ENCODE results near the gene KLHL29.
A peak's percentile ranks its signal among the peaks of the same experiment; 100 is the strongest.

KLHL29 gene

DNA sequence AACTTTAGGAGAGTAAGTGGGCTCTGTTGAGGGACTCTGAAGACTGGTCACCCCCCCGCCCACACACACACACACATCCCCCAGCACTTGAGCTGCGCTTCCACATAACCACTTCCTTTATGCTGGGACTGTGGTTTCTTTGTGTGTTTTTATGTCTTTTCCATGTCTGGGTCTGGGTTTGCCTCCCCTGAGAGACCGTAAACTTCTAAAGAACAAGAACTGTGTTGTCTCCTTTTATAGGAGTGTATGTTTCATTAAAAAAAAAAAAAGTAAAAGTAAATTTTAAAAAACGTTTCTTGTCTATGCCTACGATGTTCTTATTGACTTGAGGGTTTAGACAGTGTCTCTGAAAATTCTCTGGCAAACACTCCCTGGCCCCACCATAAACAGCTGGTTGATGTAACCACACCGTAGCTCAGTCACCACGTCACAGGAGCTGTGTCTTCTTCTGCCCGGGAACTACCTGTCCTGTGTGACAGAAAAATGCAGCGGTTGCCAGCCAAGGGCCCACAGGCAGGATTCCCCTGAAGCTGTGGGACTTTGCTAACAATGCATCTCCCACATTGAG, 68.0 kb downstream of the KLHL29 start:
- DNase-seq, result no peak

DNA sequence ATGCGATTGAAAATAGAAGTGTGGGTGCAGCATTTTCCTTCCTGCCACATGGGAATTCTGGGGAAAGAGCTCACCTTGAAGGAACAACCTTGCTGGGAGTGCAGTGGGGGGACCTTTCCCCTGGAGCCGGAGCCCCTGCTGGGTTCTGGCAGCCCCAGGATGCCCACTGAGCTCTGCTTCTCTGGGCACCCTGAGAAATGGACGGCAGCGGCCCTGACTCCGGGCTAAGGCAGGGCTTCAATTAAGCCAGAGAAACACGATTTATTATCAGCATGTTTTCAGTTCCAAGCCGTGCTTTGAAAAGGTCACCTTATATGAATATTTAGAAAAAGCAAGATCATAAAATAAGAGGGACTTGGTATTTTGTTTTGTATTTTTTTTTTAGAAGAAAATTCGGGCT, 68.5 kb downstream of the KLHL29 start:
- no peak for DNase-seq

DNA sequence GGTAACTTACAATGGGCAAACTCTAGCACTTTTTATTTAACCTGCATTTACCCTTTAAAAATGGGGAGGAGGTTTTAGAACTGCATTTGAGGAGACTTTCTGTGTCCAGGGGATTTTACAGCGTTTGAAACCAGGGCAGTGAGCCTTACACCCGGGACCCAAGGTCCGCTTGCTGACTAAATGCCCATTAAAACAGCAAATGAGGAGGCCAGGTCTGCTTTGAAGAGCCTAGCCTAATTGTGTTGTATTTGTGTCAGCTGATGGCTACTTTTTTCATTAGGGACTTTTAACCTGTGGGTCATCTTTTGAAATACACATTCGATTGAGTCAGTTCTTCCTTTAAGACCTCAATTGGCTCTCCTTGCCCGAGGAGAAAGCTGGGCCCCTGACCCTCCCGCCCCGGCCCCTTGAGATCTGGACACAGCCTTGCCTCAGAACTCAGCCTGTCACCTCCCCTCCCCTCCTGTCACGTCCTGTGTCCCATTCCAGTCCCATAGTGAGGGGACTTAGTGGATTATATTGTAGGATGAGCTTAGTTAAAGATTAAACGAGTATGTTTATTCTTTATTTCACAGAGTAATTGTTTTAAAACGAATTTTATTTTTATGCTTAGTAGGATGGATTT, 69.0 kb downstream of the KLHL29 start:
- no peak for DNase-seq

DNA sequence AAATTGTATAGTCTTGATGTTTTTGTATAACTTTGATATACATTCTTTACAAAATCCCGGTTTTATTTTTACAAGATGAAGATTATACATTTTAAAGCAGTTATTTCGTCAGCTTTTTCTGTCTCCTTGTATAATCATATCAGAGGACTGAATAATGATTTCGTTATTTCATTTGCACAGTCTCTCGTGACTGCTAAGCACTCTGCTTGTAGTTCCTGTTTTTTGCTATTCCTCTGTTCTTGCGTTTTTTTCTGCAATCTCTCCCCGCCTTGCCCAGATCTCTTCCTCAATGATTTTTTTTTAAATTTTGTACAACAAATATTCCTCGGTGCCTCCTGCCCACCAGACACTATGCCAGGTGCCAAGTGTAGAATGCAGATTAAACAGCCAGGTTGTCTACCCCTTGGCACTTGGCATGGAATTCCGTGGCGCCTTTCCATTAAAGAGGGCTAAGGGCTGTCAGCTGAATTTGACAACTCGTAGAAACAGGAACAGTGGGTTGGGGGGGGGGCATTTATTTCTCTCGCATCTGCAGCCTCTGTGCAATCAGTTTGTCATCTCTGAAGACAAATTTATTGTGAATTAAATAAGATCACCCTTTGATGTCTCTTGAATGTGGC, 69.6 kb downstream of the KLHL29 start:
- no peak for DNase-seq

DNA sequence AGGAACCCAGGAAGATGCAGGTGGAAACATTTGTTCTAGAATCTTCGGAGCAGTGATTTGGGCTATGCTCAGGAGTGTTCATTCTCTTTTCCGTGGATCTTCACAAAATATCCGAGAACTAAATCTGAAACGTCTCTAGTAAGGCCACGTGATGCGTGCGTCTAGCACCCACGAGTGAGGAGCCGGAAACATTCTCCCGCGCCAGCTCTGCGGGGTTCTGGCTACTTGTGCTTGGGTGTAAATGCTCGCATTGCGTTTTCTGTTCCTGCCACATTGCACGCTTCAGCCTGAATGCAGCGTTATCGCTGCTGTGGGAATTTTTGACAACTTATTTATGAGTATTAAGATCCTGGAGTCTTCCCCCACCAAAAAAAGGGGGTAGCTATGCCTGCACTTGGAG, 71.4 kb downstream of the KLHL29 start:
- no peak for DNase-seq

DNA sequence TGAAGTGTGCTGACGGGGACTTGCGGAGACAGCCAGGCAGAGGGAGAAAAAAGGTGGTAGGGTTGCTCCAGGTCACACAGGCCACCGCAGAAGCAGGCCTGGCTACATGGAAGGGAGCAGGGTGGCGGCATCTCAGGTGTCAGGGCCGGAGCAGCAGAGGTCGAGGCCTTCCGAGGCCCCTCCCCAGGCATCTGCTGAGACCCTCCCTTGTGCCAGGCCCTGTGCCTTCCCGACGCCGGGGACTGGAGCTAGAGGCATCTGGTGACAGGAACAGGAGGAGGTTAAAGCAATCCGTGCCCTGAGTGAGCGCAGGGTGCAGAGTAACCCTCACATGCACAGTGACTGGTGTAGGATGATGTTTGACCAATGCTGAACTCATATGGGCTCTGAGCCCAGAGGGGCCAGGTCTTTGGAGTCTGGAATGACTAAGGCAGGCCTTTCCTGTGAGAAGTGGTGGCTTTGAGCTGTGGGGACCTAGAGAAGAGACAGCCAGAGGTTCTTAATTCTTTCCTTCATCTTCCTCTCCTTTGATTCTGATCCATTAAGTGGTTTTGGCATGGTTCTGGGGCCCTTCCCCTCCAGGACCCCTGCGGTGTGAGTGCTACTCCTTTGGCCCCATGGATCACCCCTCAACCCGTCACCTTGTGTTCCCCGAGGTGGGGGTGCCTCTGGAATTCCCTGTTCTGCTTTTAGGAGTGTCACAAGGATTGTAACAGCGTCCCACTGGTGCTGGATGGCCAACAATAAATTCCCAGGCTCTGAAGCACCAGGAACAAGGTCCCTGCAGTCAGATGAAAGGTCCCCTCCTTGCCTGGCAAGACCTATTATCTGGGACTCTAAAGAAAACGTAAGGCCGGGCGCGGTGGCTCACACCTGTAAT, 72.1 kb downstream of the KLHL29 start:
- DNase-seq, result no peak

DNA sequence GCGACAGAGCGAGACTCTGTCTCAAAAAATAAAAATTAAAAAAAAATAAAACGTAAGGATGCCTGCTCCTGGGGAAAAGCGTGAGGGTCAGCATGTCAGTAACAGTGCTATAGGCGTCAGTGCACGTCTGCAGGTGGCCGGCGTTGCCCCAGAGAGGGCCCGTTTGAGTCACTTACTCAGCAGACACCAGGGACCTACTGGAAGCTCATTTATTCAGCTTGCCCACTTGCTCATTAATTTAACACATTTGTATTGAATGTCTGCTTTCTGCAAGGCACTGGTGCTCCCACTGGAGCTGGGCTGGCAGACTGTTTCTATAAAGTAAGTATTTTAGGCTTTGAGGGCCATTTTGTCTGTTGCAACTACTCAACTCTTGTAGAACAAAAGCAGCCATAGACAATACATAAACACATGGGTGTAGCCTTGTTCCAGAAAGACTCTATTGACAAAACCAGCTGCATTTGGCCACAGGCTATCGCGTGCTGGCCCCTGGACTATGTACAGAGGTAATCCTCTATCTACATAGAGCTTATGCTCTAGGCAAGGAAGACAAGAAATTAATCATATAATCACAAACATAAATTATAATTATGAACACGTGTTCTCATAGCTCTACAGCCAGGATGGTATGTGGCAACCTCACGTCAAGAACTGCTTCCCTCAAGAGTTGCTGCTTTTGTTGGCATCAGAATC, 73.2 kb downstream of the KLHL29 start:
- no peak for DNase-seq

DNA sequence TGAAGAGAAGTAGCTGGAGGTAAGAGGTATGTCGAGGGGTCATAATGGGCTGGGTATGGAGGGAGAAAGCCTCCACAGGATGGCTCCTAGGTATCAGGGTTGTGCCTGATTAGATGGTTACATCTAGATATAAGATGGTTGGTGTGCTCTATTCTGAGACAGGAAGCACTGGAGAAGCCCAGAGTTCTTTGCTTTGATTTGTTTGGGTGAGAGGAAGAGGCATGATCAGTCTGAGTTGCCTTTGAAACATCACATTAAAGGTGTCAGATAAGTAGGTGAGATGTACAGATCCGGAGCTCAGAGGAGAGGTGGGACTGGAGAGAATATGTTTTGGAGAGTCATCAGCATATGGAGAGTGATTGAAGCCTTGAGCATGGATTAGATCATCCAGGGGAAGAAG, 74.1 kb downstream of the KLHL29 start:
- DNase-seq, result no peak

DNA sequence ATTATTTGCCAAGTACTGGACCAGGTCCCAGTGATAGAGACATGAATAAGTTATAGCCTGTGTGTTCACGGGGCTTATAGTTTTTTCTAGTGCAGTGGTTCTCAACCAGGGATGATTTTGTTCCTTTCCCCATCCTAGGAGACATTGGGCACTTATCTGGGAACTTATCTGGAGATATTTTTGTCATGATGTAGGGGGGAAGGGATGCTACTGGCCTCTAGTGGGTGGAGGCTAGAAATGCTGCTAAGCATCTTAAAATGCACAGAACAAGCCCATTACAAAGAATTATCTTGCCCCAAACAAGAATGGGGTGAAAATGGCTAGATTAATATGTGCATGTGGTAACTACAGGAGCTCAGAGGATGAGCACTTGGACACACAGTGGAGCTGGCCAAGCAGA, 75.2 kb downstream of the KLHL29 start:
- DNase-seq, result no peak

DNA sequence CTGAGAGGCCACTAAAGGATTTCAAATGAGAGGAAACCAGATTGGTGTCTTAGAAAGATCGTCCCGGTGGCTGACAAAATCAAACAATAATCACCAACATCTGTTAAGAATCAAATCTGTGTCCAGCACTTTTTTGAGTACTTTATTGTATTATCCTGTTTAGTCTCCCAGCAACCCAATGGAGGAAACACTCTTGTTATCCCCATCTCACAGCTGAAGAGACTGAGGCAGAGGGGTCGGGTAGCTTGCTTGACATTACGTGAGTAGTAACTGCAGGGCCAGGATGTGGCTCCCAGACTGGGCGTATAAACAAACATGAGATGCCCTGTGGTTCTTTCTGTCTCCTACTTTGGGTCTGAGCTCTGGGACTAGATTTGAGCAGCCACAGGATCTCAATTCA, 76.0 kb downstream of the KLHL29 start:
- no peak for DNase-seq

DNA sequence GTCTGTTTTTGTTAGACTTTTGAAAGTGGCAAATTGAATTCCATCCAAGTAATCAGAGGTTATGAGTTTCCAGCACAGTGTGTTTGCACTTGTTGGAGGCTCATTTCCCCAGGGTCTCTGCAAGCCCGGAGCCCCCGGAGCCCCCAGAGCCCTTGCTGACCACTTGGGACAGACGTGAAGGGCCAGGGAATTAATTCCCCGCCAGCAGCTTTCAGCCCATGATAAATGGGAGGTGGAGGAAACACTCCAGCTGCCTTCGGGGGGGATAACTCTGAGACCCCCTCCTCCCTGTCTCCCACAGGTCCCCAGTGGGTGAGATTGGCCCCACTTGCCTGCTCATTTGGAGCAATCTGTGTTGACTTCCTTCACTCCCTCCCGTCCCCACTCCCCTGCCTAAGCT, 79.2 kb downstream of the KLHL29 start:
- no peak for DNase-seq

DNA sequence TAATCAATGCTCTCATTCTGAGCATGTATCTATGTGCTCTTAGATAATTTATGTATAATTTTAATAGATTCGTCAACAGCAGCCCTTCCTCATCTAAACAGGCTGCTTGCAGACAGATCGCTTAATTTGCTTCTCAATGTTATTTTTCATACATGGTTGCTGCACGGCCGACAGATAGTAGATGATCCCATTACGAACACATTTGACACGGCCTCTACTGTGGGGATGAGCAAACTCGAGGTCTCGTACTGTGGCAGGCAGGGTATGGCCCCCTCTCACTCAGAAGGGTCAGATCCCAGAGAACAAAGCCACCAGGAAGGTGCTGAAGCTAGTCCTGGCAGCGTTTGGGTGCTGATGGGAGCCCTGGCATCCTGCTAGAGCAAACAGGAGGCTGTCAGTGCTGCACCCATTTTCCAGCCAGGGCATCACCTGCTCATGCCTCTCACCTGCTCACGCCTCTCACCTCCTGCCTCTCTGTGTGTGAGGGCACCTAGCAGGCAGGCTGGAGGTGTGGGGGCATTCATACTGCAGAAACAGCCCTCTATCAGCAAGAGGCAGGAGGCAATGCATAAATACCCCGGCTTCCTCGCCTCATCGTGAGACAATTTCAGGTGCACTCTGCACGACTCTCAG, 80.0 kb downstream of the KLHL29 start:
- DNase-seq, result peak; percentile 30

DNA sequence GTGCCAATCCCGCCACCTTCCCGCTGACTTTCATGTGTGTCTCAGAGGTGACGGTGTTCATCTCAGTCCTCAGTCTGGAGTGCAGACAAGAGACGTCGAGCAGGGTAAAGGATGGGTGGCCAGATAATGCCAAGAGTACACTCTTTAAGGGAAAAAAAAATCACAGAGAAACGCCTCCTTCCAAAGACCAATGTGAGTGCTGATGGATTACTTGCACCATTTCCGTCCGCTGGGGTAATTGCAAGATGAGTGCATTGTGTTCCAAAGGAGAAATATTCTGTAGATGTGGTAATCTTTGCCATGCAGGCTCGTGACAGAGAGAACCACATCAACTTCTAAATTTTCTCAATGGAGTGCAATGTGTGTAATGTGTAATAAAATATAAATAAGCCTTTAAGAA, 81.0 kb downstream of the KLHL29 start:
- no peak for DNase-seq

DNA sequence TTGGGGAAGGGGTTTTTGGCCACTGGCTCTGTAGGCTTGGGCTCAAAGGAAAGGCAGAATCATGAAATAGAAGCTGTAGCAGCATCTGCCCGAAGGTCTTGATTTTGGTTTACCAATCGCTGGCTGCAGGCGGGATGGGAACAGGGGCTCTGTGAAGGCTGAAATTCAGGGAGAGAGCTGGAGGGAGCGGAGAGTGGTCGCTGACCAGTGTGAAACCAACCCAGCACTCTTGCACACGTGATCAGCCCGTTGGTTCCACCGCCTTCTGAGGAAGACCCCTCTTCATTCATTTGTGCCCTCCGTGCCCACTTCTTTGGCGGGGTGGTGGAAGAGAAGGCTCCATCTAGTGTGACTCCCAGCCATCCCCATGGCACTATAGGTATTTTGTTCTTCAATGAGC, 82.6 kb downstream of the KLHL29 start:
- DNase-seq, result no peak

DNA sequence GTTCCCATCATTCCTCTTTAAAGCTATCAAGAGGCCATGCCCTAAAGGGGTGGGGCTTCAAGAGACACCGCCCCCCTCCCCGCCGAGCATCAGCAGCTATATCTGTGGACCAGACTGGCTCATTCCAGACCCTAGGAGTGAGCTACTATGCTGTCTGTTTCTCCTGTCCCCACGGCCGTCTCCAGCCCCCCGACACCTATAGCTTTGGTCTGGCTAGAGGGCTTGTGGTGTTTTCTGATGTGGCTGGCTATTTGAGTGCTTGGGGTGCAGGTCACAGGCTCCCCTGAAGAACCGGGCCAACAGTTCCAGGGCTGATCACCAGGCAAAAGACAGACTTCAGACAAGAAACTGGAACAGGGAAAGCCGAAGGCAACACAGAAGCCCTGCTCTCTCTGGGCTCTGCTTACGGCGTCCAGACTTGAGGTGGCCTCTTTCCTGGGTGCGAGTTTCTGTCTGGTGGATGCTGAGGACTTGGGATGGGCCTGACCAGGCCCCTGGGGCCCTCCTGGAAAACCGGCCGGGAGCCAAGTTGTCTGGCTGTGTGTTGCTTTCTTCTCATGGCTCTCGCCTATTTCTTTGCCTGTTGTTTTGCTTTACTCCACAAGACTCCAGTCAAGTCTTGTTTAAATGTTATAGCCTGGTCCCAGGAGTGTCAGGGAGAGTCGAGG, 83.6 kb downstream of the KLHL29 start:
- no peak for DNase-seq

DNA sequence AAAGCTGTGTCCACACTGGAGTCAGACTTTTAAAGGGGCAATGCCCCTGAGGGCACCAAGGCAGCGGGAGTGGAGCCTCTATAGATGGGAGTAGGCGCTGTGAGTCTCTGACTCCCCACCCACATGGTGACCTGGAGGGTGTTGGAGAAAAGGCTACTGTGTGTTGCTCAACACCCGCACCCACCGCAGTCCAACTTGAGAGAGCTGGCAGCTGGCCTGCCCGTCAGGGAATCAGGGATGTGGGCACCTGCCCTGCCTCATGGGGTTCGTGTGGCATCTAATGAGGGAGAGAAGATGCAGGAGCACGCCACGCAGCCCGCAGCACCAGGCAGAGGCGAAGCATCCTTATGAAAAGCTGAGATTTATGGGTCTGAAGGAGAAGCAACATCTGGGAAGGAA, 84.2 kb downstream of the KLHL29 start:
- DNase-seq, result no peak

DNA sequence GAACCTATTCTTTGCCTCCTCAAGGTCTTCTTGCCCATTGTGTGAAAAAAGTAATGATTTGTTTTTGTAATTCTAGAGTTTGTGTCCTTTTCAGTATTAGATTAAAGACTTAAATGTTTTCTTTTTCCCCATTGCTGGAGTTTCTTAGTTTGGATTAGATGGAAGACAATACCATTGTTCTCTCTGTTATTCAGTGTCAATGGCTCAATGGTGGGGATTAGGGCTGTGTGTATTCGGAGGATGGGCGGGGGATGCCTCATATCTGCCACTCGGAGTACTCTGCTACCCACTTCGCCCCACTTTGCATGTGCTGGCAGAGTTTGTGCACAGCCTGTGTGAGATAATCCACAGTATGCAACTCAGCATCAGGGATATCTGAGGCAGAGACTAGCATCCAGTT, 90.1 kb downstream of the KLHL29 start:
- DNase-seq, result no peak

DNA sequence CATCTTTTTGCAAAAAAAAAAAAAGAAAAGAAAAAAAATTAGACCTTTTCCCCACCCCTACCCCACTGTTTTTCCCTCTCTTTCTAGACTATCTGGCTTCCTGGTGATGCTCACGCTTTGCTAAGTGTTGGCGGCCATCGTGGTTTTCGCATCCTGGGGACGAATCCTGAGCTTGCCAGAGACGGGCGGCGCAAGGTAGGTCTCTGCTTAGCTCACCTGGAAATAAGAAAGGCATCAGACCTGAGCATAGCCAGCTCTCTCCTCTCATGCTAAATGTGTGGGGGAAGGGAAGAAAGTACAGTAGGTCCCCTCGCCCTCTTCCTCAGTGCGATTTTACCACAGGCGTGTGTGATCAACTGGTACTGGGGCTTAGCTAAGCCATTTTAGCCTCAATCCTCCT, 90.5 kb downstream of the KLHL29 start:
- DNase-seq, result no peak

DNA sequence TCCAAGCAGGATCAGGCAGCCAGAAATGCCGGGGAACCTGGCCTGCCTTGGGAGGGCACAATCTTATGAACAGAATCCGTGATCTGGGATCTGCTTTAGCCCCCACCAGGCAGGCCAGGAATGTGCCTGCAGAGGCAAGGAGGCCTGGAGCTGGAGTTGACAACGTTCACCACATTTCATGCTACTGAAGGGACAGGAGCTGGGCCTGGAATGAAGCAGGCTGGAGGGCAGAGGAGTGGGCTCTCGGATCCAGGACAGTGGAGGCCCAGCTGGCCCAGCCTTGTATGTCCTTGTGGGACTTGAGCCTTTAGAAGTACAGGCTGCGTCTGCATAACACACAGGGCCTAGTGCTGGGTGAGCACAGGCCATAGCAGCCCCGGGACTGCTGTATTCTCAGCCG, 91.8 kb downstream of the KLHL29 start:
- DNase-seq, result no peak

DNA sequence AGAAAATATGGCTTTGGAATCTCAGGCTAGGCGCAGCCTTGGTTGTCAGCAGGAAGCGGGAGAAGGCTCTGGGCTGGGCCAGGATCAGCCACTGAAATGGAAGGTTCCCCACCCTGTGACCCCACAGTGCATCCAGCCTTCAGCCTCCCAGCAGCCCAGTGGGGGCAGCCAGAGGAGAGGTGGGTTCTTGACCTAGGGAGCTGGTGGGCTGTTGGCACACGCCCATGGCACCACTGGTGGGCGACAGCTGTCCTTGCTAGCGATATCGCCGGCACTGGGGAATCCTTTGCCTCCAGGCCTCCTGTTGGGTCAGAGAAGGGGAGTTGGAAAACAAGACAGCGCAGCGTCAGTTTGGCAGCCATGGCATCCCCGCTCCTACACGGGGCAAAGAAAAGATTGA, 92.4 kb downstream of the KLHL29 start:
- DNase-seq, result no peak

DNA sequence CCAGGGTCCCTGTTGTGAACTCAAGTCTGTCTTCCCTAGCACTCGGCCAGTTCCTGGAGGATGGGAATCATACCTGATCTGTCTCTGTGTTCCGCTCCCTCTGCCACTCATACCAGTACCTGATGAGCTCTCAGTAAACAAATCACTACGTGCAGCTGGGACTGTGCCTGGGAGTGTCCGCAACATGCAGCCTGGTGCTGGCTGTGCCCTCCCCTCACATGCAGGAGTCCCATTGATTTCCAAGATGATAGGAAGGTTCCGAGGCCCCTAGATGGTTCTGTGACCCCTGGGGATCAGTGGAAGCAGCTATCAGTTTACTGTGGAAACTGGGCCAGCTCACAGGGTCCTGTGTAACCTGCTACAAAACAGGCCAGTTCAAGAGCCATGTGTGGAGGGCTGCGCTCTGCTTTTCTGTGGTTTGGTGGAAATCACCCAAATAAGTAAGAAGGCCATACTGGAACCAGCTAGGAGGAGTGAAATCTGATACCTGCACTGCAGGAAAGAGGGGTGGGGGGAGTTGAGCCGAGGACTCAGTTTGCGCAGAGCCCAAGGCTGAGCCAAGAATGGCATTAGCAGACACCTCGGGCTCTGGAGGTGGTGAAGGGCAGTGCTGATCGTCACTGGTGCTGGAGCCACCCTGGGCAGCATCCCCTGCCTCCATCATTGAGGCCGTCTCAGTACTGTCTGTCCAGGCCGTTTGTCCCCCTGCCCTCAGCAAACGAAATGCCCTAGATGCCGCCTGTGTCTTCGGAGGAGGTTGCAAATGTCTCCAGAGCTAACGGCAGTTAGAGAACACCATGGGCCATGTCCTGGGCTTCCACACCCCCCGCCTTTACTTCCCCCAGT, 93.3 kb downstream of the KLHL29 start:
- DNase-seq, result no peak
